Limb (tissue), 2 donors: ENCODE measurements around the gene ACP4.
"Not testable (repeated sequence)": the region's sequence is repeated elsewhere in the genome, so short reads cannot be mapped to it uniquely, and the experiment has no call there.

Experiments used
- DNase-seq, 2 donors: peaks; one replicate each; pipeline ENCODE4 v3.0.0-alpha.2; 2016; ENCODE audit errors: extremely low spot score in 2 of 2

ACP4 gene

DNA sequence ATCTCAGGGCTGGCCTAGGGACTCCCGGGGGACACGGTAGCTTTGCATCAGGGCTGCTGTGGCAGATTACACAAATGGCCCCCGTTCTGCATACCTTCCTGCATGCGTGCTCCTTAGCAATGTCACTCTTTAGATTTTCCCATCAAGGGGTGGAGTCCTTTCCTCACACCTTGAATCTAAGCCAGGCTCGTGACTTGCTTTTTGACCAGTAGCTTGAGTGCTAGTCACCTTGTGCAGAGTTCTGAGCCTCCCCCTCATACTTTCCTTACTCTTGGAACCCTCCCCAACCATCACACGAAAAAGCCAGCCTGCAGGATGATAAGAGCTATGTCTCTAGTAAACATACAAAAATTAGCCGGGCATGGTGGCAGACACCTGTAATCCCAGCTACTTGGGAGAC, 16.8 kb upstream of the ACP4 start:
- not testable (repeated sequence) for DNase-seq

DNA sequence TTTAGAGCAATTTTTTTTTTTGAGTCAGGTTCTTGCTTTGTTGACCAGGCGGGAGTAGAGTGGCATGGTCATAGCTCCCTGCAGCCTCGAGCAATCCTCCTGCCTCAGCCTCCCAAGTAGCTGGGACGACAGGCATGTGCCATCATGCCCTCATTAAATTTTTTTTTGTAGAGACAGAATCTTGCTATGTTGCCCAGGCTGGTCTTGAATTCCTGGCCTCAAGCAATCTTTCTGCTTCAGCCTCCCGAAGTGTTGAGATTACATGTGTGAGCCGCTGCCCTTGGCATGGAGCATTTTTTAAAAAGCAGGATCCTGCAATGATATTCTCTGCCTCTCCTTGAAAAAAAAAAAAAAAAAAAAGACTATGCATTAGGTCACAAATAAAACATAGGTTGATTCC, 14.1 kb upstream of the ACP4 start:
- no peak for DNase-seq

DNA sequence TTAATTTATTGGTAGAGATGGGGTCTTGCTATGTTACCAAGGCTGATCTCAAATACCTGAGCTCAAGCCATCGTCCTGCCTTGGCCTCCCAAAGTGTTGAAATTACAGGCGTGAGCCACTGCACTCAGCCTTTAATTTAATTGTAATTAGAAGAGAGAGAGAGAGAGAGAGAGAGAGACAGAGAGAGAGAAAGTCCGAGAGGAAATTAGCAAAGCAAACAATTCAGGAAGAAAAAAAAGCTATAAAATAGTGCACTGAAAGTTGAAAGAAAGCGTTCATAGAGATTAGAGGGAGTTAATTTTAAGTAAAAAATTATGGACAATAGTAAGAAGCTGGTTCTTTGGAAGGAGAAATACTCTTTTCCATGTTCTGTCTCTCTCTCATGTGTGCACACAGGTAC, 13.0 kb upstream of the ACP4 start:
- DNase-seq: no peak

DNA sequence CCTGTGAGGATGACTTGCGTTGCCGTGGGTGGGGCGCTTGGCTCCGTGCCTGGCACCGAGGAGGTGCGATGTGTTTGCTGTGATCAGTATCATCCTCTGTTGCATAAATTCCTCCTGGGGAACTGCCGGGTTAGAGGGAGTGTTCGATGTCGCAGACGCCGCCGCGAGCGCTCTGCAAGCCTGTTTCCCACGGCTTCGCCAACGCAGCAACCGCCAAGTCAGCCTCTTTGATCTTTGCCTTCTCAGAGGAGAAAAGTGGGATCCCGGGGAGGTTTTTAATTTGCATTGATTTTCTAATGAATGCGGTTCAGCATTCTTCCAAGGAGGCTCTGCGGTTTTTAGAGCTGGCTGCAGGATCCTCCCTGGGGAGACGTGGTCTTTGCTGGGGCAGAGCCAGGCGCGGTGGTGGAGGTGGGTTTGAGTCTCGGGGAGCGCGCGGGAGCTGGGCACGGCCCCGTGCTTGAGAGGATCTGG, 12.3 kb upstream of the ACP4 start:
- peak in 1 of 2 donors; percentile 36 for DNase-seq

DNA sequence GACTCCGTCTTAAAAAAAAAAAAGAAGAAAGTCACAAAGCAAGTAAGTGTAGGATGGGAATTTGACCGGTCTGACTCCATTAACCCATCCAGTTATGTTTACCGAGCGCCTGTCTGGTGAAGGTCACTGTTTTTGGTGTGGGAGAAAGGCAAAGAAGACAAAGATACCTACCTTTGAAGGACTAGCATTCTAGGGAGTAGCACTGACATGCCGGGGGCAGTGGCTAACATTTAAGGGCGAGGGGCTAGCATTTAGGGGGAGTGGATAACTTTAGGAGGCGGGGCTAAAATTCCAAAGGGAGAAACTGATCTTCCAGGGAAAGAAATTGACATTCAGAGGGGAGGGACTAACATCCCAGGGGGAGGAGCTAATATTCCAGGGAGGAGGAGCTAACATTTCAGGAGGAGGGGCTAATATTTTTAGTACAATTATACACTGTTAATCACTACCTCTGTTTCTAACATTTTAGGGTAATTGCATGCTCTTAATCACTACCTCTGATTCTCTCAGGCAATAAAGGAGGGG, 11.2 kb upstream of the ACP4 start:
- no peak for DNase-seq

DNA sequence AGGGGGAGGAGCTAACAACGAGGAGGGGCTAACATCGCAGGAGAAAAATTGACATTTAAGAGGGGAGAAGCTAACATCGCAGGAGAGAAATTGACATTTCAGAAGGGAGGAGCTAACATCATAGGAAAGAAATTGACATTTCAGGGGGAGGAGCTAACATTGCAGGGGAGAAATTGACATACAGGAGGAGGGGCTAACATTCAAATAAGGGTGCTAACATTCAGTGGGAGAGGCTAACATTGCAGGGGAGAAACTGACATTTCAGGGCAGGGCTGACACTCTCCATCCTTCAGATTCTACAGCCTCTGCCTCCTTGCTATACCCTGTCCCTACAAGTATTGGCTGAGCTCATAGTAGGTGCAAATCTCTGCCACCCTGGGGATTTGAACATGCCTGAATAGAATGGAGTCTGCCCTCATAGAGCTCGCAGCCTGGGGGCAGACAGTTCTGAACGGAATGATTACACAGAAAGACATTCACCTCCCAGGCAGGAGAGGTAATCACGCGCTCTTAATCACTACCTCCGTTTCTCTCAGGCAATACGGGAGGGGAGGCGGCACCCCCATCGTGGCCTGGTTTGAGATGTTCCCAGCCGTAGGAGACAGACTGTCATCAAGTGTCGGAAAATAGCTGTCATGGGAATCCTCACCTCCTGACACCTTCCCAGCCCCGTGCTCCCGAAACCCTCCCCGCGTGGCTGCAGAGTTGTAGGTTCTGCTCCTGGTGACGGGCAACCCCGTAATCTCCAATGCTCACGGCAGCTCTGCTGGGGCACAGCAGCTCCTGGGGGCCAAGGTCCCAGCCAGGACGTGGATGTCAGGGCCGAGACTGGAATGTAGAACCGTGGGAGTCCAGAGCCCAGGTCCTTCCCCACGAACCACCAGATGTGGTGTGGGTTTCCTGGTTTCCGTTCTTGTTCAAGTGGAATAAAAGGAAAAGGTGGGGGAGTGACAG, 10.4 kb upstream of the ACP4 start:
- DNase-seq: no peak

DNA sequence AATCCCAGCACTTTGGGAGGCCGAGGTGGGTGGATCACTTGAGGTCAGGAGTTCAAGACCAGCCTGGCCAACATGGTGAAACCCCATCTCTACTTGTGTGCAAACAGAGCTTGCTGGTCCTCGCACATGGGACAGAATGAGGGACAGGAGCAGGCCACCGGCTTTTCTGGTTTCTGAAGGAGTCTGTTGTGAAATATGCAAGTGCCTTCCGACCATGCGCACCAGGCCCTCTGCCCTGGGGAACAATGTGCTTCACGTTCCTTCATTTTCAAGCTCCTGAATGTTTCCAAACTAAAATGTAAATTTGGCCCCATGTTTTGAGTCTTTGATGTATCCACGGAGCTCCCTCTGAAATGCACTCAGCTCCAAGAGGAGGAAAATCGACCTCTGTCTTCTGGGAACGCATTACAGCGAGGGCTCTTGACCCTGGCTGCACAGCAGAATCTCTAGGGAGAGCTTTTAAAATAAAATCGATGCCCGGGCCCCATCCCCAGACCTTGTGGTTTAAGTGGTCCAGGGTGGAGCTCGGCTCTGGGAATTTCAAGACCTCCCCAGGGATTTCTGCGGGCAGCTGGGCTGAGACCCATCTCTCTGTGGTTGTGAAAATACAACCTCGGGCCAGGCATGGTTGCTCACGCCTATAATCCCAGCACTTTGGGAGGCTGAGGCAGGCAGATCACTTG, 9.3 kb upstream of the ACP4 start:
- DNase-seq: no peak

DNA sequence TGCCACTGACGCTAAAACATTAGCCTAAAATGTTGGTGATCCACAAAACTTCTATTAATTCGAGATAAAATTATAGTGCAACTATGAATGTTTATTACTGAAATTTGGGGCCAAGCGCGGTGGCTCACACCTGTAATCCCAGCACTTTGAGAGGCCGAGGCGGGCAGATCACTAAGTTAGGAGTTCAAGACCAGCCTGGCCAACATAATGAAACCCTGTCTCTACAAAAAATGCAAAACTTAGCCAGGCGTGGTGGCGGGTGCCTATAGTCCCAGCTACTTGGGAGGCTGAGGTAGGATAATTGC, 6.4 kb upstream of the ACP4 start:
- DNase-seq: not testable (repeated sequence)

DNA sequence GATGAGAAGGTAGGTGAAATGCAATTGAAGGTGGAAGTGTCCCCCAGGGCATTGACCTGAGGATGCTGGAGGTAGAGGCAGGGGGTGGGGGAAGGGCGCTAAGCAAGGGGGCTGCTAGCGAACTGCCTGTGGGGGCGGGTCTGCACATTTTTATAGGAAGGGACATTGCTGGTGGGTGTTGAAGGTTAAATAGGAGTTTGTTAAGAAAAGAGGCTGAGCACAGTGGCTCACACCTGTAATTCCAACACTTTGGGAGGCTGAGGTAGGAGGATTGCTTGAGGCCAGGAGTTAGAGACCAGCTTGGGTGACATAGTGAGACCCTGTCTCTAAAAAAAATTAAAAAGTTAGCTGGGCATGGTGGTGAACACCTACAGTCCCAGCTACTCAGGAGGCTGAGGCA, 5.5 kb upstream of the ACP4 start:
- DNase-seq: no peak

DNA sequence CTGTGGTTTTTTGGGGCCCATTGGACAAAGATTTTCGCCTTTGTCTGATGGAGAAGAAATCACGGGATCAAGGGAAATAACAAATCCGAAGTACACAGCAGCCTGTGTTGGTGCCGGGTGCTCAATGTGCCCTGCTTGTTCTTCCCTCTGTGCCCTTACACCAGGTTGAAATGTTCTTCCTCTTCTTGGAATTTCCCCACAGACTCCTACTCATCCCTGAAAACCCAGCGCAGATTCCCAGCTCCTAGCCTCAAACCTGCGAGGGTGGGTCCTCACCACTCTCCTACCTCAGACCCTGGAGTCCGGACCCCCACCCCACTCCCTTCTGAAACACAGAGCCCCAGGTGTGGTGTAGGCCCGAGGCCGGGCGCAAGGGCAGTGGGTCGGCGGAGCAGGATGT, 4.9 kb upstream of the ACP4 start:
- DNase-seq: no peak

DNA sequence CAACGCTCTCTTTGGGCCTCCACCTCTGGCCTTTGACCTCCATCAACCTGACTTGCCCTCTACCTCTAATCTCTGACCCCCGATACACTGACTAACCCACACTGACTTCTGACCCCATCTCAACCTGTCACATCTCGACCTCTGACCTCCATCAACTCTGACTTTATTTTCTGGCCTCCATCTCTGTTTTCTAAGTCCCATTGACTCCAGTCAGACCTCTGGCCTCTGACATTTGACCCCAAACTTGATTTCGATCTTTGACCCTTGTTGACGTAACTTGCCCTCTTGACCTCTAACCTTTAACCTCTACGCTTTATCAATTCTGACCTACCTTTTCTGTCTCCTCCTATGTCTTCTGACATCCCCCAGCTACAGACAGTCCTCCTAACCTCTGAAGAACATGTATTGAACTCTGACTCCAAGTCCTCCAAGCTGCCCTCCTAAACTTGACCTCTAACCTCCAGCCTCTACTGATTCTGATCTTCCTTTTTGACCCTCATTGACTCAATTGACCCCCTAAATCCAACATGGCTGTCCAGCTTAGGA, 780 bp downstream of the ACP4 start:
- no peak for DNase-seq

DNA sequence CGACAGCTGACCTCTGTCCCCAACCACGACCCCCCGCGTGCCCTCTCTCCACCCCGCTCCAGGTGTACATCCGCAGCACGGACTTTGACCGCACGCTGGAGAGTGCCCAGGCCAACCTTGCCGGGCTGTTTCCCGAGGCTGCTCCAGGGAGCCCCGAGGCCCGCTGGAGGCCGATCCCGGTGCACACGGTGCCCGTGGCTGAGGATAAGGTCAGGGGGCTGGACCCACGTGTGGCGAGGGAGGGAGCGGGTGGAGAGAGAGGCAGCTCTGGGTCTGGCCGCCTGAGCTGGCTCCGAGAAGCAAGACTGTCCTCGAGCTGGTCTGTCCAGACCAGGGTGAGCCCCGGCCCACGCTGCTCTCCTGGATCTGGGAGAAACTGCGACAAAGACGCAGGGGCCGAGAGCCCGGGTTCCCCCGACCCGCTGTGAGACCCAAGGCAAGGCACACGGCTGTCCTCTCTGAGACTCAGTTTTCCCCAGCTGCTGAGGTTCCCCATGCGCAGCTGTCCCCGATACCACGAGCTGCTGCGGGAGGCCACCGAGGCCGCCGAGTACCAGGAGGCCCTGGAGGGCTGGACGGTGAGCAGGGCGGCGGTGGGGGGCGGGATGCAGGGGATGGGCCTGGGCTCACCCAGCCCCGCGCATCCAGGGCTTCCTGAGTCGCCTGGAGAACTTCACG, 1.5 kb downstream of the ACP4 start:
- no peak for DNase-seq

DNA sequence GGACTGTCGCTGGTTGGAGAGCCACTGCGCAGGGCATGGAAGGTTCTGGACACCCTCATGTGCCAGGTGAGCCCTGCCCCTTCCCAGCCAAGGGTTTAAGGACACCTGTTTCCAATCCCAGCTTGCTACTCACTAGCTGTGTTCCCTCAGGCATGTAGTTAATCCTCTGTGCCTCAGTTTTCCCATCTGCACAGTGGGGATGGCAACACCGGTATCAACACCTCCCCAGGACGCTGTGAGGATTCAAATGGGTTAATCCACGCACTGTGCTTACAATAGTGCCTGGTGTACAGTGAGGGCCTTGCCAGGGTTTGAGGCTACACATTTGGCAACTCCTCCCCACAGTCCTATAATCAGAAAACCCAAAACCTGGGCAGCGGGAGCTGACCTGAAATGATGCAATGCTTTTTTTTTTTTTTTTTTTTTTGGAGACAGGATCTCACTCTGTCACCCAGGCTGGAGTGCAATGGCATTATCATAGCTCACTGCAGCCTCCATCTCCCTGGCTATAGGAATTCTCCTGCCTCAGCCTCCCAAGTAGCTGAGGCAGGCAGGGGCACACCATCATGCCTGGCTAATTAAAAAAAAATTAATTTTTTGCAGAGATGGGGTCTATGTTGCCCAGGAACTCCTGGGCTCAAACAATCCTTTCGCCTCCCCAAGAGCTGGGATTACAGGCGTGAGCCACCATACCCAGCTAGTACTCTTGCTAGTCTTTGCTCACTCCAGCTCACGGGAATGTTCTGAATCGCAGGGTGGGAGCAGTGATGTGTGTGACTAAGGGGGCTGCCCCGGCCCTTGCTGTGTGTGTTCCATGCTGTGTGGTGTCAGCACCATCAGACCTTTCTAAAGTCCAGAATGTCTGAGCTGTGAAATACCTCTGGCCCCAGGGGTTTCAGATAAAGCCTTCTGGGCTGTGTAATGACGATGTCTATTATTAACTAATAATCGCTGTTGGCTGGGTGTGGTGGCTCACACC, 2.3 kb downstream of the ACP4 start:
- no peak for DNase-seq

DNA sequence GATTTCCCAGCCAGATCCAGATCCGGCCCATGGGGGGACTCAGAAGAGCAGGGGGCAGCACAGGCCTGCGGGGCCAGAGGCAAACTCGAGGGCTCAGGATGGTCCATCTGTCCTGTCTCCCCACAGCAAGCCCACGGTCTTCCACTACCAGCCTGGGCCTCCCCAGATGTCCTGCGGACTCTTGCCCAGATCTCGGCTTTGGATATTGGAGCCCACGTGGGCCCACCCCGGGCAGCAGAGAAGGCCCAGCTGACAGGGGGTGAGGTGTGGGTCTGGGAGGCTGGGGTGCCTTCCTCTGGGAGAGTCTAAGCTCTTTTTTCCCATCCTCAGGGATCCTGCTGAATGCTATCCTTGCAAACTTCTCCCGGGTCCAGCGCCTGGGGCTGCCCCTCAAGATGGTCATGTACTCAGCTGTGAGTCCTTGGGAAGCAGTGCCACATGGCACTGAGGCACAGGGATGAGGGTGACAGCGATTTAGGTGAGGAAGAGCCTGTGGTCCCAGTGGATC, 3.4 kb downstream of the ACP4 start:
- DNase-seq: no peak

DNA sequence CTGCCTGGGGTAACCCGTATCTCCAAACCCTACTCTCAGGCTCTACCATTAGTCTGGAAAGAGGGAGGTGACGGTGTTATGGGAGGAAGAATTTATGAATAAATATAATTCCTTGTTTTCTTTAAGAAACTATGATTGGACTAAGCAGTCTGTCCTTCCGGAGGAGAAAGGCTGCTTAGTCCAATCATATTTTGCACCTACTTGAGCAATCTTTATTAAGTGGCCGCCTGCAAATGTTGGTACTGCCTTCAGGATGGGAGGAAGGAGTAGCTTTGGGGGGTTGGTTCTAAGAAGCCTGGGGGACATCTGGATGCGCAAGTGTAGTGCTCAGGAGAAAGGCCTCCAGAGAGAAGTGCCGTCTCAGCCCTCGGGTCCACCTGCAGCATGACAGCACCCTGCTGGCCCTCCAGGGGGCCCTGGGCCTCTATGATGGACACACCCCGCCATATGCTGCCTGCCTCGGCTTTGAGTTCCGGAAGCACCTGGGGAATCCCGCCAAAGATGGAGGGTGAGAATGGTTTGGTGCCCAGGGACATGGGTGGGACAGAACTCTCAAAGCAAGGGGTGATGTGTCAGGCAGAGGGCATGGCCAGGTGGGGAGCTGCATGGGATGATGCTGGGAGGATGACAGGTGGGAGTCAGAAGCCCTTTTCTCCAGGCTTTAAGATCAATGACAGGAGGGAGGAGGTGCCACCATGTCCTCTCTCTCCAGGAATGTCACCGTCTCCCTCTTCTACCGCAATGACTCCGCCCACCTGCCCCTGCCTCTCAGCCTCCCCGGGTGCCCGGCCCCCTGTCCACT, 4.1 kb downstream of the ACP4 start:
- no peak for DNase-seq

DNA sequence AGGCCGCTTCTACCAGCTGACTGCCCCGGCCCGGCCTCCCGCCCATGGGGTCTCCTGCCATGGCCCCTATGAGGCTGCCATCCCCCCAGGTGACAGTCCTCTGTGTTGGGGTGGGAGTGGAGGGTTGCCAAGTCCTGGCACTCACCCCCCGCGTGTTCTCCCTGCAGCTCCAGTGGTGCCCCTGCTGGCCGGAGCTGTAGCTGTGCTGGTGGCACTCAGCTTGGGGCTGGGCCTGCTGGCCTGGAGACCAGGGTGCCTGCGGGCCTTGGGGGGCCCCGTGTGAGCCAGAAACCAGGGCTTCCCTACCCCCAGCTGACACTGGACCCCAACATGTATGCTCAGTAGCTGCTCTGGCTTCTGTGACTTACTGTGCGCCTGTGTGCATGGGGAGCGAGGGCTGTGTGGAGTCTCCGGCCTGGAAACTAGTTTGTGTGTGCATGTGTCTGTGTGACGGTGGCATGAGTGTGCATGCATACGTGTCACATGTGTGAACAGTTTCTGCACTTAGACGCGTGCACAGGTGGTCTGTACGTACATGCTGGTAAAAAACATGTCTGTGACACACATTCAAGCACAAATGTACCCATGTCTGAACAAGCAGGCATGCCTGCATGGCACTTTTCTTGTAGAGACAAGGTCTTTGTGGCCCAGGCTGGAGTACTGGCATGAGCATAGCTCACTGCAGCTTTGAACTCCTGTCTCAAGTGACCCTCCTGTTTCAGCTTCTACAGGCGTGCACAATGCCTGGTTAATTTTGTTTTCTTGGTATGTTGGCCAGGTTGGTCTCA, 4.9 kb downstream of the ACP4 start:
- no peak for DNase-seq

DNA sequence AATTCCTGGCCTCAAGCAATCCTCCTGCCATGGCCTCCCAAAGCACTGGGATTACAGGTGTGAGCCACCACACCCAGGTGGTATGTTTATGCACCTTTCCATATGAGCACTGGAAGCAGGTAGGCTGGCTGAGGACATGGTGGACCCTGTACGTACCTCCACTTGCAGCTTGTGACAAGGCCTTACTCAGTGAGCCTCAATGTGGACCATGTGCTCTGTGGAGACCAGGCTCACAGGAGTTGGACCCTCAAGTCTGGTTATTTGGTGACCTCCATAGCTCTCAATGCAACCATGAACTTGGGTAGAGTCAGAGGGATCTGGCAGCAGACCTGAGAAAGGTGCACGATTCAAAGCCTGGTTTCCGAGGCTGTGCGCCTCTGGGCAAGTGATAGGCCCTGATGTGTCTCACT, 5.5 kb downstream of the ACP4 start:
- no peak for DNase-seq

DNA sequence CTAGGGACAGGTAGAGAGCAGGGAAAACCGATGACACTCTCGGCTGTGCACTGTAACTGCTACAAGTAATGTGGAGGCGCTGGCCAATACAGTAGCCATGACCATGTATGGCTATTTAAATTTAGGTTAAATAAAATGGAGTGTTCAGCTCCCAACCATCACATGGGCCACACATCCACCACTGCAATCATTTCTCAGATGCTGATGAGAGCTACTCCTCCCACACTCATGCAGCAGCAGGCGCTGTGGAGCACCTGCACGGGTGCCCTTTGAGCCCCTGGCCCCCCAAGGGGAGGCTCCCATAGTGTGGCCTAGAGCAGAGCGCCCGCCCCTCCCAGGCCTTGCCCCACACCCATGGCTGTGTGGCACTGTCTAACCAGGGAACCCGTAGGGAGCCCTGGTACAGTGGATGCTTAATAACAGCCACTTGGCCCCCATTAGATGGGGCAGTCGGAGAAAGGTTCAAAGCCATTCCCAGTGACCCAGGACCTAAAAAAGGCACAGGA, 6.0 kb downstream of the ACP4 start:
- no peak for DNase-seq
